ENCODE data around the gene SLC6A15. TPM values are rescaled to one million over a fixed set of nuclear protein-coding genes. Genes with fewer than 3 reads are reported as not detected.

Gene SLC6A15
- polyA plus RNA-seq, 1 of the 3 experiments (the other 2 are of a cell fraction): 0.76 TPM

- ChIA-PET CTCF (no interaction called here), POLR2A (no interaction called here)
- Histone ChIP-seq H3K79me2 (ENCODE audit: insufficient read depth) (no peaks in the 10 kb centered on the region), H3K27ac (ENCODE audit: low read depth in 2 of 2, low read length in 1 of 2) (peak overlapping the region in 1 of 2 experiments; percentile 9; a peak in 1 of 4 replicates), H3K4me1 (ENCODE audit: control insufficient read depth in 1 of 2, insufficient read depth in 2 of 2, low read depth in 1 of 2, low read length in 1 of 2) (no peaks in the 10 kb centered on the region; a peak in 1 of 4 replicates), H3K4me3 (ENCODE audit: low read depth in 2 of 2, low read length in 1 of 2) (no peak overlapping the region), H3K27me3 (ENCODE audit: insufficient read depth) (no peaks in the 10 kb centered on the region), H3K4me2 (no peak overlapping the region), H3K9me2 (no peaks in the 10 kb centered on the region), H3K9ac (no peak overlapping the region), H4K20me1 (ENCODE audit: insufficient read depth) (no peaks in the 10 kb centered on the region), H3F3A (replicated peaks; ENCODE audit: insufficient read depth) (peaks cover 28% of the 10 kb centered on the region), H3K36me3 (replicated peaks in 1 of 2; ENCODE audit: control insufficient read depth in 1 of 2, insufficient read depth in 2 of 2, low read length in 1 of 2) (no peaks in the 10 kb centered on the region), H2AFZ (ENCODE audit: low read depth) (no peak overlapping the region), H3K9me3 (no peaks in the 10 kb centered on the region)
- TF ChIP-seq IRF3 (IDR thresholded peaks at IDR 0.05; ENCODE audit: low read depth, low read length): no peak
- TF ChIP-seq FOSL2 (IDR thresholded peaks at IDR 0.05; ENCODE audit: borderline replicate concordance, low read depth): no peak
- TF ChIP-seq MXI1 (IDR thresholded peaks at IDR 0.05; ENCODE audit: low read depth, low read length): no peak
- TF ChIP-seq SMC3 (IDR thresholded peaks at IDR 0.05; ENCODE audit: low read depth, low read length): no peak
- TF ChIP-seq, protein P1, sequence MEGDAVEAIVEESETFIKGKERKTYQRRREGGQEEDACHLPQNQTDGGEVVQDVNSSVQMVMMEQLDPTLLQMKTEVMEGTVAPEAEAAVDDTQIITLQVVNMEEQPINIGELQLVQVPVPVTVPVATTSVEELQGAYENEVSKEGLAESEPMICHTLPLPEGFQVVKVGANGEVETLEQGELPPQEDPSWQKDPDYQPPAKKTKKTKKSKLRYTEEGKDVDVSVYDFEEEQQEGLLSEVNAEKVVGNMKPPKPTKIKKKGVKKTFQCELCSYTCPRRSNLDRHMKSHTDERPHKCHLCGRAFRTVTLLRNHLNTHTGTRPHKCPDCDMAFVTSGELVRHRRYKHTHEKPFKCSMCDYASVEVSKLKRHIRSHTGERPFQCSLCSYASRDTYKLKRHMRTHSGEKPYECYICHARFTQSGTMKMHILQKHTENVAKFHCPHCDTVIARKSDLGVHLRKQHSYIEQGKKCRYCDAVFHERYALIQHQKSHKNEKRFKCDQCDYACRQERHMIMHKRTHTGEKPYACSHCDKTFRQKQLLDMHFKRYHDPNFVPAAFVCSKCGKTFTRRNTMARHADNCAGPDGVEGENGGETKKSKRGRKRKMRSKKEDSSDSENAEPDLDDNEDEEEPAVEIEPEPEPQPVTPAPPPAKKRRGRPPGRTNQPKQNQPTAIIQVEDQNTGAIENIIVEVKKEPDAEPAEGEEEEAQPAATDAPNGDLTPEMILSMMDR (IDR thresholded peaks at IDR 0.05): no peak
- TF ChIP-seq POLR2AphosphoS5 (IDR thresholded peaks at IDR 0.05; ENCODE audit: low read depth, low read length): no peak
- TF ChIP-seq ELF1 (IDR thresholded peaks at IDR 0.05): no peak
- TF ChIP-seq NRF1 (IDR thresholded peaks at IDR 0.05; ENCODE audit: low read depth, low read length): no peak
- no peak for TF ChIP-seq FOXJ3 (CRISPR knock-in tag; IDR thresholded peaks at IDR 0.05)
- TF ChIP-seq YY1 (IDR thresholded peaks at IDR 0.05; ENCODE audit: low read depth): no peak
- TF ChIP-seq CHD2 (IDR thresholded peaks at IDR 0.05; ENCODE audit: low read length, partially characterized antibody): no peak
- no peak for TF ChIP-seq TCF12 (IDR thresholded peaks at IDR 0.05)
- no peak for TF ChIP-seq FOXM1 (IDR thresholded peaks at IDR 0.05; ENCODE audit: low read depth)
- TF ChIP-seq RAD21 (IDR thresholded peaks at IDR 0.05; ENCODE audit: low read length): no peak
- TF ChIP-seq, protein P2, sequence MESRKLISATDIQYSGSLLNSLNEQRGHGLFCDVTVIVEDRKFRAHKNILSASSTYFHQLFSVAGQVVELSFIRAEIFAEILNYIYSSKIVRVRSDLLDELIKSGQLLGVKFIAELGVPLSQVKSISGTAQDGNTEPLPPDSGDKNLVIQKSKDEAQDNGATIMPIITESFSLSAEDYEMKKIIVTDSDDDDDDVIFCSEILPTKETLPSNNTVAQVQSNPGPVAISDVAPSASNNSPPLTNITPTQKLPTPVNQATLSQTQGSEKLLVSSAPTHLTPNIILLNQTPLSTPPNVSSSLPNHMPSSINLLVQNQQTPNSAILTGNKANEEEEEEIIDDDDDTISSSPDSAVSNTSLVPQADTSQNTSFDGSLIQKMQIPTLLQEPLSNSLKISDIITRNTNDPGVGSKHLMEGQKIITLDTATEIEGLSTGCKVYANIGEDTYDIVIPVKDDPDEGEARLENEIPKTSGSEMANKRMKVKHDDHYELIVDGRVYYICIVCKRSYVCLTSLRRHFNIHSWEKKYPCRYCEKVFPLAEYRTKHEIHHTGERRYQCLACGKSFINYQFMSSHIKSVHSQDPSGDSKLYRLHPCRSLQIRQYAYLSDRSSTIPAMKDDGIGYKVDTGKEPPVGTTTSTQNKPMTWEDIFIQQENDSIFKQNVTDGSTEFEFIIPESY (IDR thresholded peaks at IDR 0.05; ENCODE audit: borderline replicate concordance, low read depth): no peak
- 90% methylated on average over 1 of the region's 1 CpG for WGBS (ENCODE audit: low lambda C conversion rate)
- DNase-seq: no peak
Measured at GRCh38 chr12:84813780-84814663, 98.6 kb downstream of the SLC6A15 start.
